Measurements from ENCODE around the gene INPP1.
"Not testable (repeated sequence)": the region's sequence is repeated elsewhere in the genome, so short reads cannot be mapped to it uniquely, and the experiment has no call there.

Gene INPP1

DNA sequence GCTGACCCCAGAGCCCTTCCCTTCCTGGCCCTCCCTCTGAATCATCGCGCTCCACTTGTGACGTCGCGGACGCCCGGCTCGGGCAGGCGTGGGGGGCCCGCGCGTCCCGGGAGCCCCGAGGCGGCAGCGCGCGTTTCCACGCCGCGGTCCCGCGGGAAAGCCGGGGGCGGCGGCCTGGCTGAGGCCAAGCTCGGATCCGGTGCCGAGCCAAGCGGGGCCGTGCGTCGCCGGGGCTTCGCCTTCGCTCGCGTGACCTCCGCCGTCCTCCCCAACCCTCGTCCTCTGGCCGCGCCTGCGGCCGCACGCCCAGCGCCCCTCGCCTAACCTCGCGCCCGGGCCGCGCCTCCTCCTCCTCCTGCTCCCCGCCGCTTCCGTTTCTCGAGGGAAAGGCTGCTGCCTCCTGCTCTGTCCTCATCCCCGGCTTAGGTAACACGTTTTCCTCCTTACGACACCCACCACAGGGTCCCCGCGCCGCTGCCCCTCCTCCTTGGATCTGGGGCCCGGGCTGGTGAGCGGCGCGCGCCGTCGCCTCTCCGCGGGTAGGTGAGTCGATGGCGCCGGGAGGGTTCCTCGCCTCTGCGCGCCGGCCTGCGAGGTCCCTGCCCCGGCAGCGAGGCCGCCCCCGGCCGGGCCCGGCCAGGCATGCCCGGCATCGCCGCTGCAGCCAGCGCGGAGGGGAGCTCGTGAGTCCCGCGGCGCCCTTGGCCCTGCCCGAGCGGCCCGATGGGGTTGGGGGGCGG, at the start of gene INPP1:
Gene INPP1, plus strand, starts transcription at position 54 of the 740 bp plus-strand sequence. CDS start 16,514 bp downstream, outside the sequence.
- DNase-seq = peak; percentile 36

DNA sequence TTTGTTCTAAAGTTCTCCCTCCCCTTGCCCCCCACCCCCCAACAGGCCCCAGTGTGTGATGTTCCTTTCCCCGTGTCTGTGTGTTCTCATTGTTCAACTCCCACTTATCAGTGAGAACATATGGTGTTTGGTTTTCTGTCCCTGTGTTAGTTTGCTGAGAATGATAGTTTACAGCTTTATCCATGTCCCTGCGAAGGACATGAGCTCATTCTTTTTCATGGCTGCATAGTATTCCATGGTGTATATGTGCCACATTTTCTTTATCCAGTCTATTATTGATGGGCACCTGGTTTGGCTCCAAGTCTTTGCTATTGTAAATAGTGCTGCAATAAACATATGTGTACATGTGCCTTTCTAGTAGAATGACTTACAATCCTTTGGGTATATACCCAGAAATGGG, 45.5 kb upstream of the INPP1 start:
- not testable (repeated sequence) for DNase-seq

DNA sequence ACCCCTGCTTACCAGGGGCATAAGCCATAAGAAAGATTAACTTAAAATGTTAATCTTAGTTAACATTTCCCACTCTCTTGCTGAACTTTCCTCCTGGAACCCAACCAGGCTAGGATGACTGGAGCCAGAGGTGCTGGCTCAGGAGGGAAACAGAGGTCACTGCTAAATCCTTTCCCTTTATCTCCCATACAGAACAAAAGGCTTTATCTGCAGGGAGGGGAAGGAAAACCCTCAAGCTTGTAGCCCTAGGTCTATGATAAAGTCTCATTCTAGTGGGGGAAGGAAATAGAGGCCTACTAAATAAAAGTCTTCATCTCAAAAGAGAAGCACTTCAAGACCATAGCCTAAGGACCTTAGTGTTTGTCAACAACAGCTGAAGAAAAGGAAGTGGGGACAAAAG, 42.4 kb upstream of the INPP1 start:
- no peak for DNase-seq

DNA sequence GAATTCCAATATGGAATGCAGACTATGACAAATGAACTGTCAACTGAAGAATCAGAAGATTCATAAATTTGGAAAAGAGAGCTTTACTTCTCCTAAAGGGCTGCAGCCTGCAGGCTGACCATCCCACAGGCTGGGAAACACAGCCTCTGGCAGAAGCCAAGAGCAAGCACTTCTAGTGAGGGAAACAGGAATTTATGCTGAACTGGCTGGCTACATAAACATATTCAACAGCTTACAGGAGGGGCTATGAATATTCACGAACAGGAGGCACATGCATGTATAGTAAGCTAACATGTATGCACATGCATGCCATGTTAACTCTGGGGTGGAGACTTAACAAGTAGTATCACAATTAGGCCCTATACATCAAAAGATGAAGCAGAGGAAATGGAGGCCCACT, 41.3 kb upstream of the INPP1 start:
- no peak for DNase-seq

DNA sequence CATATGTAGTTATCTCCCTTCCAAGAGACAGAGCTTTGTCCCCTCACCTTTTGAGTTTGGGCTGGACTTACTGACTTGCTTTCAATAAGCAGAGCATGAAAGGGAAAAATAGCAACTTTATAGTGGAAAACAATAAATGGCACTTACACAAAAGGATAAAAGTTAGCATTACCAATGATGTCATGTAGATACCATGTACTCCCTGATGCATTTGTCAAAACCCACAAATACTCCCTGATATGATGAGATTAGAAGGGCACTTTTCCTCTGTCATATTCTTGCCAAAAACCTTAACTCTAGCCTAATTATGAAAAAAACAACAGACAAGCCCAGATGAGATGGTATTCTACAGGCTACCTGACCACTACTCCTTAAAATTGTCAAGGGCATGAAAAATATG, 39.7 kb upstream of the INPP1 start:
- DNase-seq = no peak

- DNase-seq = no peak
Observed at GRCh38 chr2:190304404-190304803, 39.0 kb upstream of the INPP1 start.

DNA sequence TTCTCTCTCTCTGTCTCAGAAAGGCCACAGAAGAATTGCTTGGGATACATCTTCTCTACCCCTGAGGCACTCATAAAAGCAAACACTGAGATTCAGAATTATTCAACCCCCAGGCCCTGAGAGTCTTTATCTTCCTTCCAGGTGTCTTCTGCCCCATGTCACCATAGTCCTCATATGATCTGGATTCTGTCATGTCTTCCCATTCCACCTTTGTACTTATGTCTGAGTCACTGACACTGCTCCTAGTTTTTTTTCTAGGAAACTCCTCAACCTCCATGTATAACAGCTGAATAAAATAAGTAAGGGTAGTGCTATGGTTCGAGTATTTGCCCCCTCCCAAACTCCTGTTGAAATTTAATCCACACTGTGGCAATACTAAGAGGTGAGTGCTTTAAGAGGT, 35.4 kb upstream of the INPP1 start:
- DNase-seq = no peak

DNA sequence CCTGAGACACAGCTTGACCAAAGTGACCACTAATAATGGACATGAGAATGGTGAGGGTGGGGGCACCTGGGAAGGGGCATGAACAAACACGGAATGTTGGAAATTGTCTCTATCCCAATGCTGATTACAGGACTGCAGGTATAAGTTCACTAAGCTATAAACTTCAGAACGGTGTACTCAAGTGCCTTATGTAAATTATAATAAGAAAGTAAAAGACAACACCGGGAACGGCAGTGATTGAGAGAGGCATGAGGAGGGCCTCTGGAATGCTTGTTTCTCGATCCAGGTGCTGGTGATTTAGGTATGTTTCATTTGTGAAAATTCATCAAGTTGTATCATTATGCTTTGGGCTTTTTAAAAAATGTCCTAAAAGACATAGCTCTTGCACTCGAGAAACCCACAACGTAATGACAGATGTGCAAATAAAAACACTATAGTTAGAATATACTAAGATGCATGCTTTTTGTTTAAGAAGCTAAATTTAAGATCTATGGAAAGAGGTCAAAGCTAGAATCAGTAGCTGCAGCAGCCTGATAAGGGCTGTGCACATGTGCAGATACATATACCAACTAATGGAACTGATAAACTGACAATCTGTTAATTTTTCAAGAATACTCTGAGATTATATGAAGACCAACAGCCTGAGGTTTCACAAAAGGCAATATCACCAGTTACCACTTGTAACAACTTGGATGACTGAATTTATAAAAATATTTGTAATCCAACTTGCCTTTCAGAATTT, 31.3 kb upstream of the INPP1 start:
- no peak for DNase-seq

- DNase-seq = not testable (repeated sequence)
Observed at GRCh38 chr2:190312635-190313025, 30.8 kb upstream of the INPP1 start.

GRCh38 chr2:190313880-190314279, 29.5 kb upstream of the INPP1 start:
- DNase-seq = no peak

DNA sequence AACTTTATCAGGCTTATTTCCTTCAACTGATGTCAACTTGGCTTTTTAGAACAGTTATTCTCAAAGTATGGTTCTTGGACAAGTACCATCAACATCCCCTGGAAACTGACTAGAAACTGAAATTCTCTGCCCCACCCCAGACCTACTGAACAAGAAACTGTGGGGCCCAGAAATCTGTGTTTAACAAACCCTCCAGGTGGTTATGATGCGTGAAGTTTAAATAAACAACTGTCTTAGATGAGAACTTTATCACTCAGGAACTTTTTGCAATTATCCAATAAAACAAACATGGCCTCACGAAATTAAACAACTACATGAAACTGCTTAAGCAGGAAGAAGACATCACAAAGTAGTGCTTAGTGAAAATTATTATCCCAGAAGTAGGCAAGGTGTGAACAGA, 28.1 kb upstream of the INPP1 start:
- no peak for DNase-seq

GRCh38 chr2:190318514-190318913, 24.9 kb upstream of the INPP1 start:
- DNase-seq = no peak

DNA sequence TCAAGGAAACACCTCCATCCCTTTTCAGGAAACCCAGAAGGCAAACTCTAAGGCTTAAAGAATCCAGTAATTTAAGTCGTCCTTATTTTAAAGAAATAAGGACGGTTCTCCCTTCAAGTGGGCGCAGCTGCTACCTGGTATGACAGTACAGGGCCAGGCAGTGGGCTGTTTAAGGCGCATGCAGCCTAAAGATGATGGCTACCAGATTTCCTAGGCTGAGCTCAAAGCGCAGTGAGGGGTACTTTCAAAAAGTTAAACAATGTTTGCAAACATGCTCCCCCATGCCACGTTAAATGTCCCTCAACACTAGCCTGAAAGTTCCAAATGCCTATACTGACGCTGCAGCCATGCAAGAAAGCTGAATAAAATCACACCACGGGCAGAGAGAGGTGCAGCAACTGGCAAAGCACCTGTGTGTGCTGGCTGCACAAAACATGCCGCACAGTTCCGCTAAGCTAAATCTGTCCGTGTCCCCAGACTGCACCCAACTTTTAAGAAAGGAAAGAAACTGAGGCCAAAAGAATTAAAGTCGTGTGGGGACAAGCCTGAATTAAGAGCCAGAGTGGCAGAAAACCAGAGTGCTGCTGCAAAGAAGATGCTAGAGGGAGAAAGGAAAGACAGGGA, 24.3 kb upstream of the INPP1 start:
- no peak for DNase-seq

DNA sequence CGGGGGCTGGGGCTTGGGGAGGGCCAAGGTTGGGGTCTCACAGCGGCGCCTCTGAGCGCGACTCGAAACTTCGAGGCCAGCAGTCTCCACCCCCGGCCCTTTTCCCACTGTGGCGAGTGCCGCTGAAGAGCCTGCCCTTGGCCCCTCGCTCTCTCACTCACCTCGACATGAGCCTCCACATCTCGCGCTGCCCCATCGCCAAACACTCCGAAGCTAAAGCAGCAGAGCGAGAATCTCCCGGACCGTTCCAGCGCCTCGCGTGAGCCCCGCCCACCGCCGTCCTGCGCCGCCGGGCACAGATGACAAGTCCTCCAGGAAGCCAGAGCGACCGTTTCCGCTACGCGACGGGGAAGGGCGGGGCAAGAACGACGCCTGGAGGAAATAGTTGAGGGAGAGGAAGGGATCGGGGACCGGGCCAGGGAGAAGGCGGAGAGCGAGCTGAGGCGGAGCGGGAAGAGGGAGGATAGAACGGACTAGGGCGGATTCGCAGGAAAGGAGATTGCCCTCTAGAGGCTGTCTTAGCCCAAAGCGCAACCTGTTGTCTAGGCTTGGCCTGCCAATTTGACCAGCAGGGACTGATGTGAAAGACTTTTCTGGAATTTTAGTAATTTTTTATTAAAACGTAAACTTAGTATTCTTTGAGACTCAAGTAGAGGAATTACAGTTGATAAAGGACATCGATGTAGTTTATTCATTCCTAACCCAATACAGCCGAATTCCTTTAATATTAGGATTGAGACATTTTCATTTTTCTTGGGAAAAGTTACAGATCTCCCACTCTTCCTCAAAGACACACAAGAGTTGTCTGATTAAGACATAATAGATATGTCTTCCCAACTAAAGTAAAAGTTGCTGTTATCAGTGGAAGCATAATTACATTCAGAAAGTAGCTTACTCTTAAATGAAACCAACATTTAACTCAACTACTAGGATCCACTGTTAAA, 23.6 kb upstream of the INPP1 start, which contains the start of gene HIBCH:
Gene HIBCH, minus strand, starts transcription at position 272 of the 944 bp plus-strand sequence. Its CDS starts 76 bp downstream, at position 196.
- peak; percentile 87 for DNase-seq

DNA sequence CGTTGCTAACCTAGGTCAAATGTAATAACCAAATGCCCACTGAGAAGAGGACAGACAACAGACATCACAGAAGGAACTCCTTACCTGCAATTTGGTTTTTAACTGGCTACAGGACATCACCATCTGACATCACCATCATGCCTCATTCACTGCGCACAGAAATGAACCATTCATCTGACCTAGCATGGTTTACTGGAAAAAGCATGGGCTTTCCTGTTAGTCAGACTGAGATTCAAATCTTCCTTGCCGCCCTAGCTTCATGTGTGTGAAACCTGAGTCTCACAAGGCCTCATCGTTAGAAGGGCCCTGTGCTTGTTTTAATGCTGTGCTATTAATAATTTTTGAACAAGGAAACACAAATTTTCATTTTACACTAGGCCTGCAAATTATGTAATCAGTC, 22.7 kb upstream of the INPP1 start:
- DNase-seq = peak; percentile 28

DNA sequence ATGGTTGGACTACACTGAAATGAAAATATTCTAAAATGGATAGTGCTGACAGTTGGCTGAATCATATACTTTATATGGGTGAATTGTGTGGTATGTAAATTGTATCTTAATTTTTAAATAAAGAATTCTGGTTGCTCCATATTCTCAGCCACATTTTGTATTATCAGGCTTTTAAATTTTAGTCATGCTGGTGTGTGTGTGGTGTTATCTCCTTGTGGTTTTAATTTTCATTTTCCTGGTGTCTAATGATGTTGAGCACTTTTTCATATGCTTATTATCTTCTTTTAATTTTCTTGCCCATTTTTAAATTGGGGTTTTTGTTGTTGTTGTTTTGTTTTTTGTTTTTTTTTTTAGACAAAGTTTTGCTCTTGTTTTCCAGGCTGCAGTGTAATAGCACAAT, 20.0 kb upstream of the INPP1 start:
- no peak for DNase-seq

- no peak for DNase-seq
Observed at GRCh38 chr2:190325588-190325987, 17.8 kb upstream of the INPP1 start.

DNA sequence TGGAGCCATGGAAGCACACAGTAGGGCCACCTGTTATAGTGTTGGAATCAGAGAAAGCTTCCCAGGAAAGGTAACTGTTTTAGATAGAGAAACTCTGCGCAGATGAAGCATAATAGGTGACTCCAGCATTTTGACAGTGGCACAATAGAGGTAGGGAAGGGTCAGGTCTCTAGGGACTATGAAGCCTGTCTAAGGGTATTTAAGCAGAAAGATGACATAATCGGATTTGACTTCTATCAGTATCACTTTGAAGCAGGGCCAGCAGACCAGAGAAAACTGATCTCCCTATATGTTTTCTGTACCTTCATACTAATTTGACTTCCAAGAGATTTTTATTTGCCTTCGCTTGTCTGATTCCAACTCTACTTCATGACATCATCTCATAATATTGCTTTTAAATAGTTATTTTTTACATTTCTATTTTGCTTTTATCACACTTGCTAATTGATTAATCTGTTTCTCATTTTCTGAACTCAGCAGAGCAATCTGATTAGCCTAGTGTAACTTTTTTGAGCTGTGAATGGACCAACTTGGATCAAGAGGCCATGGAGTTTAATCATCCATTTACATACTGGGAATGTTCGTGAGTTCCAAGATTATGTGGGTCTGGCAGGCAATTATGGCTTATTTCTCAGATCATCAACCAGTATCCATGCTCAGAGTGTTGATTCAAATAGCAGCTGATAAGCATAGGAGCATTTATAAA, 15.4 kb upstream of the INPP1 start:
- DNase-seq = no peak

DNA sequence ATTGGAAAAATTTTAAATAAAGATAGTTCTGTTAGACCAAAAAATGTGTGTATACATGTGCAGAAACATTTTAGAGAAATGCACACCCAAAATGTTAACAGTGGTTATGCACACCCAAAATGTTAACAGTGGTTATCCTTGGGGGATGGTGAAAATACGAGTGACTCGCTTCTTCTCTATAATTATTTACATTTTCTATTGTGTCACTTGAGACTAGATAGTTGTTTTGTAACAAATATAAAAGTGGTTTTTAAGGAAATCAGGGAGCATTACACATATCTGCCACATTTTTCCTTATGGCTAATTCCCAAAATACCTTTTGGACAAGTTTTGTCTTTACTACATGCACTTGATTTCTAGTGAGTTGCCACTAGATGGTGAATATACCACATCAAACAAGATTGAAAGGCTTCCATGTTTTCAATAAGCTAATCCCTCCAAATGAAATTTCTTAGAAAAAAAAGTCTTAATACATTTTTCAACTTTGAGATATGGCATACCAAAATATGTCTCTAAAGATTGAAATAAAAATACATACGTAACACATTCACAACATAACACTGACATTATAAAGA, 14.7 kb upstream of the INPP1 start:
- no peak for DNase-seq

GRCh38 chr2:190333395-190333794, 10.0 kb upstream of the INPP1 start:
- DNase-seq = no peak

DNA sequence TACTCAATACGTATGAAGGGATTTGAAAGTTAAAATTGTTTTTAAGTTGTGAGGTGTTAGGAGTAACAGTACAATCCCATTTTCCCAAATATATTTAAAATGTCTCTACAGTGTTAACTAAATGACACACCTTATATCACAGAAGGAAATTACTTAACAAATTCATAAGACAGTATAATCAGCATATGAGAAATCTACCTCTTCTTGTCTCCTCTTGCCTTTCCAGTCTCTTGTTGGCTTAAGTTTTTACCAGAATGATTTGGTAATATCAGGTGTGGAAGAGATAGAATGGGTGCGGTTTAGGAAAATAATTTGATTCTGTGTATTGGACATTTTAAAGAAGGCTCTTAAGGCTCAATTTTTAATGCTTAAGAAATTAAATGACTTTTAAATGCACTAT, 9.5 kb upstream of the INPP1 start:
- DNase-seq = no peak

Data from stimulated activated naive CD4-positive, alpha-beta T cell treated with Interleukin-2 at 50 U/mL for 16 hours (primary cell).